Activated CD8-positive, alpha-beta memory T cell treated with anti-CD3 and anti-CD28 coated beads, Interleukin-2, amount 50 U/mL, for 1 hour (primary cell): ENCODE measurements around the gene ZNF562.
A peak's percentile ranks its signal among the peaks of the same experiment; 100 is the strongest.
"Not testable (repeated sequence)": the region's sequence is repeated elsewhere in the genome, so short reads cannot be mapped to it uniquely, and the experiment has no call there.

Source experiments
- DNase-seq: peaks from one replicate; pipeline ENCODE4 v3.0.0-alpha.2; 2020; ENCODE audit errors: extremely low read depth

Gene ZNF562

GRCh38 chr19:9674663-9675357 is at the start of gene ZNF562:
ZNF562 (minus strand) TSS chr19:9675100; CDS start chr19:9660744, 14,356 bp downstream.
- DNase-seq, result peak; percentile 50

- DNase-seq, result no peak
These were observed 49.3 kb upstream of the ZNF562 start for GRCh38 chr19:9724157-9724556.

GRCh38 chr19:9721861-9722260 is 47.0 kb upstream of the ZNF562 start:
- DNase-seq, result no peak

- DNase-seq, result no peak
These were observed 45.6 kb upstream of the ZNF562 start for GRCh38 chr19:9720541-9720940.

GRCh38 chr19:9711815-9712214 is 36.9 kb upstream of the ZNF562 start:
- DNase-seq, result no peak

GRCh38 chr19:9709305-9709704 is 34.4 kb upstream of the ZNF562 start:
- DNase-seq, result no peak

GRCh38 chr19:9705836-9706235 is 30.9 kb upstream of the ZNF562 start:
- no peak for DNase-seq

GRCh38 chr19:9702186-9702585 is 27.3 kb upstream of the ZNF562 start:
- no peak for DNase-seq

- no peak for DNase-seq
These were observed 25.5 kb upstream of the ZNF562 start for GRCh38 chr19:9700229-9700981.

GRCh38 chr19:9690301-9690700 is 15.4 kb upstream of the ZNF562 start:
- DNase-seq, result not testable (repeated sequence)

GRCh38 chr19:9679996-9680395 is 5.1 kb upstream of the ZNF562 start:
- DNase-seq, result not testable (repeated sequence)

- not testable (repeated sequence) for DNase-seq
These were observed 530 bp upstream of the ZNF562 start for GRCh38 chr19:9675358-9675901.

- no peak for DNase-seq
These were observed 813 bp downstream of the ZNF562 start for GRCh38 chr19:9673912-9674662.

GRCh38 chr19:9672893-9673292 is 2.0 kb downstream of the ZNF562 start:
- no peak for DNase-seq

GRCh38 chr19:9671655-9672054 is 3.2 kb downstream of the ZNF562 start:
- no peak for DNase-seq

GRCh38 chr19:9668544-9668943 is 6.4 kb downstream of the ZNF562 start:
- DNase-seq, result no peak

GRCh38 chr19:9667898-9668297 is 7.0 kb downstream of the ZNF562 start:
- DNase-seq, result no peak

- DNase-seq, result no peak
These were observed 16.1 kb downstream of the ZNF562 start for GRCh38 chr19:9658769-9659168.

GRCh38 chr19:9653066-9653555 is 21.8 kb downstream of the ZNF562 start:
- not testable (repeated sequence) for DNase-seq

GRCh38 chr19:9651464-9651863 is 23.4 kb downstream of the ZNF562 start:
- DNase-seq, result not testable (repeated sequence)

GRCh38 chr19:9650345-9650744 is 24.6 kb downstream of the ZNF562 start:
- DNase-seq, result no peak

- no peak for DNase-seq
These were observed 29.4 kb downstream of the ZNF562 start for GRCh38 chr19:9645472-9645871.
